WTC11 (cell line): ENCODE results near the gene MNX1. TPM values are rescaled to one million over a fixed set of nuclear protein-coding genes. Genes with fewer than 3 reads are reported as not detected.

Experiments
- ATAC-seq: fragments of 200-7000 bp; cut with Tn5 transposase; 2 replicates; pipeline ENCODE4 v1.10.0; 2021; ENCODE audit warnings: mild to moderate bottlenecking, moderate library complexity
- CTCF ChIA-PET: fragments of 300-600 bp; sonication (Branson Sonifier 250); formaldehyde crosslinking; loops from one replicate; lab custom pipeline; 2021; ENCODE audit warnings: antibody characterized with exemption; lab: Charles Lee
- POLR2A ChIA-PET: fragments of 350-600 bp; sonication (Branson Sonifier 250); formaldehyde crosslinking; loops from one replicate; lab custom pipeline; 2021; ENCODE audit warnings: antibody characterized with exemption; lab: Charles Lee
- DNase-seq: peaks from one replicate; pipeline ENCODE4 v3.0.0; 2021; ENCODE audit warnings: low spot score
- H3K27ac Mint-ChIP-seq: 2 replicates; pipeline ENCODE4 v1.8.0; 2021; ENCODE audit warnings: mixed read lengths
- H3K27me3 Mint-ChIP-seq: 2 replicates; pipeline ENCODE4 v1.8.0; 2021; ENCODE audit warnings: low read depth, mild to moderate bottlenecking, moderate library complexity, mixed read lengths
- H3K36me3 Mint-ChIP-seq: 2 replicates; pipeline ENCODE4 v1.8.0; 2021; ENCODE audit warnings: mixed read lengths
- H3K4me1 Mint-ChIP-seq: 2 replicates; pipeline ENCODE4 v1.8.0; 2022; ENCODE audit warnings: mixed read lengths
- H3K4me3 Mint-ChIP-seq: 2 replicates; pipeline ENCODE4 v1.8.0; 2021; ENCODE audit warnings: mild to moderate bottlenecking, moderate library complexity, mixed read lengths
- H3K9me3 Mint-ChIP-seq: 2 replicates; pipeline ENCODE4 v1.8.0; 2021; ENCODE audit warnings: mixed read lengths
- ATF1 ChIP-seq: sonication (generic); formaldehyde crosslinking; IDR thresholded peaks from 2 replicates; pipeline ENCODE4 v1.8.1; 2023; ENCODE audit warnings: mild to moderate bottlenecking, moderate library complexity, missing genetic modification reagents
- CBFB ChIP-seq: sonication (generic); formaldehyde crosslinking; IDR thresholded peaks from 2 replicates; pipeline ENCODE4 v1.8.1; 2022; ENCODE audit warnings: mild to moderate bottlenecking, low read depth, missing genetic modification reagents
- CDX4 ChIP-seq: fragments of 250-450 bp; sonication (Bioruptor Pico); IDR thresholded peaks from 2 replicates; pipeline ENCODE4 v1.9.0; 2021; ENCODE audit warnings: moderate library complexity, mild to moderate bottlenecking, inconsistent platforms, borderline replicate concordance
- FOXP1 ChIP-seq: sonication (generic); formaldehyde crosslinking; IDR thresholded peaks from 2 replicates; pipeline ENCODE4 v1.8.0; 2022; ENCODE audit warnings: missing genetic modification reagents, mild to moderate bottlenecking, moderate library complexity, borderline replicate concordance
- GABPB1 ChIP-seq: sonication (generic); formaldehyde crosslinking; IDR thresholded peaks from 2 replicates; pipeline ENCODE4 v1.8.1; 2023; ENCODE audit warnings: mild to moderate bottlenecking, missing genetic modification reagents
- GTF2I ChIP-seq: fragments of 250-450 bp; sonication (Bioruptor Pico); conservative IDR thresholded peaks from 2 replicates; pipeline ENCODE4 v1.4.0; 2021; ENCODE audit warnings: mild to moderate bottlenecking
- KAT7 ChIP-seq: sonication (generic); formaldehyde crosslinking; IDR thresholded peaks from 2 replicates; pipeline ENCODE4 v1.8.1; 2023; ENCODE audit warnings: missing genetic modification reagents, mild to moderate bottlenecking, borderline replicate concordance
- MYBL2 ChIP-seq: sonication (generic); formaldehyde crosslinking; IDR thresholded peaks from 2 replicates; pipeline ENCODE4 v1.8.1; 2023; ENCODE audit warnings: mild to moderate bottlenecking, moderate library complexity, missing genetic modification reagents
- NFYB ChIP-seq: sonication (generic); formaldehyde crosslinking; conservative IDR thresholded peaks from 2 replicates; pipeline ENCODE4 v1.8.0; 2022; ENCODE audit warnings: low read depth, missing genetic modification reagents
- NR2C2 ChIP-seq: sonication (generic); formaldehyde crosslinking; IDR thresholded peaks from 2 replicates; pipeline ENCODE4 v1.8.0; 2022; ENCODE audit warnings: mild to moderate bottlenecking, missing genetic modification reagents
- NR3C1 ChIP-seq: sonication (generic); formaldehyde crosslinking; conservative IDR thresholded peaks from 2 replicates; pipeline ENCODE4 v1.8.1; 2023; ENCODE audit warnings: low read depth, mild to moderate bottlenecking, missing genetic modification reagents
- SMAD3 ChIP-seq: sonication (generic); formaldehyde crosslinking; IDR thresholded peaks from 2 replicates; pipeline ENCODE4 v1.8.0; 2022; ENCODE audit warnings: missing genetic modification reagents, mild to moderate bottlenecking, borderline replicate concordance
- USF2 ChIP-seq: sonication (generic); formaldehyde crosslinking; IDR thresholded peaks from 2 replicates; pipeline ENCODE4 v1.8.1; 2023; ENCODE audit warnings: mild to moderate bottlenecking, missing genetic modification reagents, moderate library complexity
- ZNF121 ChIP-seq: sonication (generic); formaldehyde crosslinking; IDR thresholded peaks from 2 replicates; pipeline ENCODE4 v1.8.0; 2023; ENCODE audit warnings: missing genetic modification reagents
- ZNF232 ChIP-seq: sonication (generic); formaldehyde crosslinking; IDR thresholded peaks from 2 replicates; pipeline ENCODE4 v1.8.0; 2022; ENCODE audit warnings: mild to moderate bottlenecking, missing genetic modification reagents
- ZNF317 ChIP-seq: sonication (generic); formaldehyde crosslinking; IDR thresholded peaks from 2 replicates; pipeline ENCODE4 v1.8.1; 2023; ENCODE audit warnings: low read depth, mild to moderate bottlenecking, moderate library complexity, missing genetic modification reagents, borderline replicate concordance
- total RNA-seq: library from RNA; stranded (reverse); gene quantifications from 3 replicates; pipeline ENCODE4 v1.2.3, GENCODE V29; 2021
- TF ChIP-seq, protein P1 (sequence below): sonication (generic); formaldehyde crosslinking; conservative IDR thresholded peaks from 2 replicates; pipeline ENCODE4 v1.8.1; 2023; ENCODE audit warnings: mild to moderate bottlenecking, low read depth, missing genetic modification reagents, moderate library complexity
- TF ChIP-seq, protein P2 (sequence below): sonication (generic); formaldehyde crosslinking; conservative IDR thresholded peaks from 2 replicates; pipeline ENCODE4 v1.8.1; 2022; ENCODE audit warnings: mild to moderate bottlenecking, missing genetic modification reagents
- TF ChIP-seq, protein P3 (sequence below): sonication (generic); formaldehyde crosslinking; IDR thresholded peaks from 2 replicates; pipeline ENCODE4 v1.8.1; 2023; ENCODE audit warnings: mild to moderate bottlenecking, missing genetic modification reagents, borderline replicate concordance
- TF ChIP-seq, protein P4 (sequence below): fragments of 250-450 bp; sonication (Bioruptor Pico); IDR thresholded peaks from 2 replicates; pipeline ENCODE4 v2.1.2; 2022; ENCODE audit warnings: mild to moderate bottlenecking, moderate library complexity

MNX1 gene
- total RNA-seq, 1 experiment from 2014 or later, result 0.46 TPM

GRCh38 chr7:156984174-156984891 lies 26.1 kb downstream of the MNX1 start:
- no peak for ATAC-seq
- peaks cover 13% of the 10 kb centered on the region for H3K9me3 Mint-ChIP-seq
- CTCF ChIA-PET, result interaction anchor here (1.0 kb wide), 1 partner anchor 13 kb away, joined by 3 read pairs; no protein-coding TSS in a partner anchor

GRCh38 chr7:156979711-156980110 lies 30.8 kb downstream of the MNX1 start:
- H3K9me3 Mint-ChIP-seq, result peaks cover 30% of the 10 kb centered on the region
- no peak for ATAC-seq
- no peak for TF ChIP-seq NR3C1 (CRISPR knock-in tag)
- TF ChIP-seq, protein P1, sequence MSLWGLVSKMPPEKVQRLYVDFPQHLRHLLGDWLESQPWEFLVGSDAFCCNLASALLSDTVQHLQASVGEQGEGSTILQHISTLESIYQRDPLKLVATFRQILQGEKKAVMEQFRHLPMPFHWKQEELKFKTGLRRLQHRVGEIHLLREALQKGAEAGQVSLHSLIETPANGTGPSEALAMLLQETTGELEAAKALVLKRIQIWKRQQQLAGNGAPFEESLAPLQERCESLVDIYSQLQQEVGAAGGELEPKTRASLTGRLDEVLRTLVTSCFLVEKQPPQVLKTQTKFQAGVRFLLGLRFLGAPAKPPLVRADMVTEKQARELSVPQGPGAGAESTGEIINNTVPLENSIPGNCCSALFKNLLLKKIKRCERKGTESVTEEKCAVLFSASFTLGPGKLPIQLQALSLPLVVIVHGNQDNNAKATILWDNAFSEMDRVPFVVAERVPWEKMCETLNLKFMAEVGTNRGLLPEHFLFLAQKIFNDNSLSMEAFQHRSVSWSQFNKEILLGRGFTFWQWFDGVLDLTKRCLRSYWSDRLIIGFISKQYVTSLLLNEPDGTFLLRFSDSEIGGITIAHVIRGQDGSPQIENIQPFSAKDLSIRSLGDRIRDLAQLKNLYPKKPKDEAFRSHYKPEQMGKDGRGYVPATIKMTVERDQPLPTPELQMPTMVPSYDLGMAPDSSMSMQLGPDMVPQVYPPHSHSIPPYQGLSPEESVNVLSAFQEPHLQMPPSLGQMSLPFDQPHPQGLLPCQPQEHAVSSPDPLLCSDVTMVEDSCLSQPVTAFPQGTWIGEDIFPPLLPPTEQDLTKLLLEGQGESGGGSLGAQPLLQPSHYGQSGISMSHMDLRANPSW (CRISPR knock-in tag), result no peak
- no peak for TF ChIP-seq ATF1 (CRISPR knock-in tag)
- TF ChIP-seq NFYB (CRISPR knock-in tag), result no peak
- TF ChIP-seq MYBL2 (CRISPR knock-in tag), result no peak
- TF ChIP-seq USF2 (CRISPR knock-in tag), result no peak
- TF ChIP-seq, protein P2, sequence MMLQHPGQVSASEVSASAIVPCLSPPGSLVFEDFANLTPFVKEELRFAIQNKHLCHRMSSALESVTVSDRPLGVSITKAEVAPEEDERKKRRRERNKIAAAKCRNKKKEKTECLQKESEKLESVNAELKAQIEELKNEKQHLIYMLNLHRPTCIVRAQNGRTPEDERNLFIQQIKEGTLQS, result no peak
- TF ChIP-seq, protein P3, sequence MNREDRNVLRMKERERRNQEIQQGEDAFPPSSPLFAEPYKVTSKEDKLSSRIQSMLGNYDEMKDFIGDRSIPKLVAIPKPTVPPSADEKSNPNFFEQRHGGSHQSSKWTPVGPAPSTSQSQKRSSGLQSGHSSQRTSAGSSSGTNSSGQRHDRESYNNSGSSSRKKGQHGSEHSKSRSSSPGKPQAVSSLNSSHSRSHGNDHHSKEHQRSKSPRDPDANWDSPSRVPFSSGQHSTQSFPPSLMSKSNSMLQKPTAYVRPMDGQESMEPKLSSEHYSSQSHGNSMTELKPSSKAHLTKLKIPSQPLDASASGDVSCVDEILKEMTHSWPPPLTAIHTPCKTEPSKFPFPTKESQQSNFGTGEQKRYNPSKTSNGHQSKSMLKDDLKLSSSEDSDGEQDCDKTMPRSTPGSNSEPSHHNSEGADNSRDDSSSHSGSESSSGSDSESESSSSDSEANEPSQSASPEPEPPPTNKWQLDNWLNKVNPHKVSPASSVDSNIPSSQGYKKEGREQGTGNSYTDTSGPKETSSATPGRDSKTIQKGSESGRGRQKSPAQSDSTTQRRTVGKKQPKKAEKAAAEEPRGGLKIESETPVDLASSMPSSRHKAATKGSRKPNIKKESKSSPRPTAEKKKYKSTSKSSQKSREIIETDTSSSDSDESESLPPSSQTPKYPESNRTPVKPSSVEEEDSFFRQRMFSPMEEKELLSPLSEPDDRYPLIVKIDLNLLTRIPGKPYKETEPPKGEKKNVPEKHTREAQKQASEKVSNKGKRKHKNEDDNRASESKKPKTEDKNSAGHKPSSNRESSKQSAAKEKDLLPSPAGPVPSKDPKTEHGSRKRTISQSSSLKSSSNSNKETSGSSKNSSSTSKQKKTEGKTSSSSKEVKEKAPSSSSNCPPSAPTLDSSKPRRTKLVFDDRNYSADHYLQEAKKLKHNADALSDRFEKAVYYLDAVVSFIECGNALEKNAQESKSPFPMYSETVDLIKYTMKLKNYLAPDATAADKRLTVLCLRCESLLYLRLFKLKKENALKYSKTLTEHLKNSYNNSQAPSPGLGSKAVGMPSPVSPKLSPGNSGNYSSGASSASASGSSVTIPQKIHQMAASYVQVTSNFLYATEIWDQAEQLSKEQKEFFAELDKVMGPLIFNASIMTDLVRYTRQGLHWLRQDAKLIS (CRISPR knock-in tag), result no peak
- TF ChIP-seq GTF2I (CRISPR knock-in tag), result no peak
- TF ChIP-seq SMAD3, result no peak
- no peak for TF ChIP-seq KAT7 (CRISPR knock-in tag)
- no peak for TF ChIP-seq GABPB1 (CRISPR knock-in tag)
- no peak for TF ChIP-seq NR2C2 (CRISPR knock-in tag)
- no peak for TF ChIP-seq ZNF317 (CRISPR knock-in tag)
- H3K27me3 Mint-ChIP-seq, result no peaks in the 10 kb centered on the region; the same call in 1 of the 2 replicates
- H3K36me3 Mint-ChIP-seq, result peaks cover 31% of the 10 kb centered on the region
- no peak overlapping the region for H3K27ac Mint-ChIP-seq
- no peaks in the 10 kb centered on the region for H3K4me1 Mint-ChIP-seq
- no peak overlapping the region for H3K4me3 Mint-ChIP-seq
- no peak for DNase-seq
- ChIA-PET POLR2A (no interaction called here), CTCF (no interaction called here)

More at GRCh38 chr7:156984174-156984891, 26.1 kb downstream of the MNX1 start:
- H3K4me3 Mint-ChIP-seq, result no peak overlapping the region
- POLR2A ChIA-PET, result interaction anchor here (0.6 kb wide), 1 partner anchor 57 kb away, joined by 3 read pairs; no protein-coding TSS in a partner anchor
- no peak for DNase-seq
- TF ChIP-seq CBFB (CRISPR knock-in tag) (no peak), ZNF232 (CRISPR knock-in tag) (no peak), CDX4 (CRISPR knock-in tag) (no peak), ZNF121 (CRISPR knock-in tag) (no peak), FOXP1 (CRISPR knock-in tag) (no peak)
- TF ChIP-seq, protein P4, sequence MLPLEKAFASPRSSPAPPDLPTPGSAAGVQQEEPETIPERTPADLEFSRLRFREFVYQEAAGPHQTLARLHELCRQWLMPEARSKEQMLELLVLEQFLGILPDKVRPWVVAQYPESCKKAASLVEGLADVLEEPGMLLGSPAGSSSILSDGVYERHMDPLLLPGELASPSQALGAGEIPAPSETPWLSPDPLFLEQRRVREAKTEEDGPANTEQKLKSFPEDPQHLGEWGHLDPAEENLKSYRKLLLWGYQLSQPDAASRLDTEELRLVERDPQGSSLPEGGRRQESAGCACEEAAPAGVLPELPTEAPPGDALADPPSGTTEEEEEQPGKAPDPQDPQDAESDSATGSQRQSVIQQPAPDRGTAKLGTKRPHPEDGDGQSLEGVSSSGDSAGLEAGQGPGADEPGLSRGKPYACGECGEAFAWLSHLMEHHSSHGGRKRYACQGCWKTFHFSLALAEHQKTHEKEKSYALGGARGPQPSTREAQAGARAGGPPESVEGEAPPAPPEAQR (CRISPR knock-in tag), result no peak
- no peaks in the 10 kb centered on the region for H3K27me3 Mint-ChIP-seq
- H3K4me1 Mint-ChIP-seq, result no peaks in the 10 kb centered on the region; the same call in 1 of the 2 replicates
- peaks cover 10% of the 10 kb centered on the region for H3K36me3 Mint-ChIP-seq
- H3K27ac Mint-ChIP-seq, result no peak overlapping the region
